HG03045 (cell line): Measurements from ENCODE around the gene TEDC1.
"Not testable (repeated sequence)": the region's sequence is repeated elsewhere in the genome, so short reads cannot be mapped to it uniquely, and the experiment has no call there.

Experiments used
- ATAC-seq: cut with Tn5 transposase; IDR thresholded peaks from one replicate; pipeline ENCODE4 v1.9.1; 2021; ENCODE audit warnings: mild to moderate bottlenecking, moderate library complexity; ENCODE audit not compliant: unreplicated experiment

The TEDC1 gene

GRCh38 chr14:105536051-105536450, 45.0 kb downstream of the TEDC1 start:
- no peak for ATAC-seq

- no peak for ATAC-seq
Measured at GRCh38 chr14:105536691-105537579, 45.9 kb downstream of the TEDC1 start.

- ATAC-seq, result no peak
Measured at GRCh38 chr14:105537580-105538474, 46.8 kb downstream of the TEDC1 start.

GRCh38 chr14:105538481-105539049, 47.5 kb downstream of the TEDC1 start:
- ATAC-seq, result no peak

- no peak for ATAC-seq
Measured at GRCh38 chr14:105540811-105541210, 49.8 kb downstream of the TEDC1 start.

- no peak for ATAC-seq
Measured at GRCh38 chr14:105541218-105541875, 50.3 kb downstream of the TEDC1 start.

- ATAC-seq, result not testable (repeated sequence)
Measured at GRCh38 chr14:105545676-105546075, 54.6 kb downstream of the TEDC1 start.

GRCh38 chr14:105546410-105546809, 55.4 kb downstream of the TEDC1 start:
- ATAC-seq, result not testable (repeated sequence)

GRCh38 chr14:105547072-105547471, 56.0 kb downstream of the TEDC1 start:
- not testable (repeated sequence) for ATAC-seq

GRCh38 chr14:105547741-105548169, 56.7 kb downstream of the TEDC1 start:
- ATAC-seq, result no peak
